ENCODE data around the gene NPHP4.
"Not testable (repeated sequence)": the region's sequence is repeated elsewhere in the genome, so short reads cannot be mapped to it uniquely, and the experiment has no call there.

NPHP4 gene

DNA sequence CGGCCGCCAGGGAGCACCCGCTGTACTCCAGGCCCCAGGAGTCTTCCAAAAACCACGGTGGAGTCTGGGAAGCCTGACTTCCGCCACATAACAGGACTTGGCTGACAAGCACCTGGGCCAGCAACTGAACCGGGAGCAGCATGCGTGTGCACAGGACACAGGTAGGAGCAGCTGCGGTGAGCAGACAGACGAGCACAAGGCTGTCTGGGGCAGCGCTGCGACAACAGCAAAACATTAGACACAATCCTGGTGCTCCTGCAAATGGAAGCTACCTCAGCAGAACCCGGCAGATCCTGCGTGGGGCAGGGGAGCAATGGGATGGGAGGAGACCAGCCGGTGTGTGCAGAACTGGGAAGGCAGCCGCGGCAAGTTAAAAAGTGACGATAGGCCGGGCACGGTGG lies 80.4 kb downstream of the NPHP4 start:
- DNase-seq (ENCODE audit: low read depth): no peak

DNA sequence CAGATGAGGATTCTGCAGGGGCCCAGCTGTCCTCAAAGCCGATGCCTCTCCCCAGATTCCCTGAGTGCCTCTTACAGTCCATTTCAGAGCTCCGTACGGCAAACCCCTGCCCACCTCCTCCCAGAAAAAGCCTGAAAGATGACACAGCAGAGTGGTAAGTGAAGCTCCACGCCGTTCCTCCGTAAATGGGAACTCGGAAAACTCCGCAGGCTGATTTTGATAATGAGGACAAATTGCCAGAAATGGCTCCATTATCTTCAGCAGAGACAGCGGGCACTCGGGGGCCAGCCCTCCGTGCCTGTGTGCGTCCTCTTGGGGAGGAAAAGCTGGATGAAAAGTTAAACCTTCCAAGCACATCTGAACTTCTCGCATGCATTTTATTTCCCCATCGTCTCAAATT lies 81.1 kb downstream of the NPHP4 start:
- no peak for DNase-seq (ENCODE audit: low read depth)

DNA sequence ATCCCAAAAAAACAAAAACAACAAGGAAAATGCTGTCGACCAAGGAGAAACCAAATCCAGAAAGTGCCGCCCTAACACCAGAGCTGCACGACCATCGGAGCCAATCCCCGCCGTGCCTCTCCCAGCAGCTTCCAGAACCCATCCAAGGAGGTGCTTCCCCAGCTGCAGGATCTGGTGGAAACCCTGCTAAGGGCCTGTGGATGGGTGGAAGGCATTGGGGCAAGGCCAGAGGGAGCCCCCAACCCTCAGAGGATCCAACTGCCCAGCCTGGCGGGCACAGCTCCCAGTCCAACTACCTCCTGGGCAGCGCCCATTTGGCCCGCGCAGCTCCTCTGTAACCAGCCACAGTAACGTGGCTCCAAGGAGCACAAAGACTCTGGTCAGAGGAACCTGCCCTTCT lies 81.6 kb downstream of the NPHP4 start:
- DNase-seq (ENCODE audit: low read depth): no peak

GRCh38 chr1:5910276-5910620 lies 82.0 kb downstream of the NPHP4 start:
- no peak for DNase-seq (ENCODE audit: low read depth)

- DNase-seq (ENCODE audit: low read depth): no peak
Measured at GRCh38 chr1:5909576-5910275, 82.5 kb downstream of the NPHP4 start.

- no peak for DNase-seq (ENCODE audit: low read depth)
Measured at GRCh38 chr1:5908461-5909375, 83.5 kb downstream of the NPHP4 start.

DNA sequence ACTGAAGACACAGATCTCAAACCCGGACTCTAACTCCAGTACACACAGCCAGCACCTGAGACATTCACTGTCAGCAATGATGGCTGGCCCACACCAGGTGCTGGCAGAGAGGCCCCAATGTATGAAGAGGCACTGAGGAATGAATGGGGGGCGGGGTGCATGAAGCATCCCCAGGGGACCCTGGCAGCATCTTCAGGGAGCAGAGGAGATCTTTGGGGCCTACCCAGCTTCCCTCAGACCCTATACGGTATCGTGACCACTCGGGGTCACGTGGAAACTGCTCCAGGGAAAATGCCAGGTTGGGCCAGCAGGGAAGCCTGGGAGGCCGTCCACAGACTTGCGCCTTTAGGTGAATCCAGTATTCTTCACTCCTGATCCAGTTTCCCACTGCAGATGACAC lies 84.3 kb downstream of the NPHP4 start:
- DNase-seq (ENCODE audit: low read depth): no peak

GRCh38 chr1:5907386-5907785 lies 84.8 kb downstream of the NPHP4 start:
- DNase-seq (ENCODE audit: low read depth): no peak

GRCh38 chr1:5906966-5907365 lies 85.3 kb downstream of the NPHP4 start:
- no peak for DNase-seq (ENCODE audit: low read depth)

DNA sequence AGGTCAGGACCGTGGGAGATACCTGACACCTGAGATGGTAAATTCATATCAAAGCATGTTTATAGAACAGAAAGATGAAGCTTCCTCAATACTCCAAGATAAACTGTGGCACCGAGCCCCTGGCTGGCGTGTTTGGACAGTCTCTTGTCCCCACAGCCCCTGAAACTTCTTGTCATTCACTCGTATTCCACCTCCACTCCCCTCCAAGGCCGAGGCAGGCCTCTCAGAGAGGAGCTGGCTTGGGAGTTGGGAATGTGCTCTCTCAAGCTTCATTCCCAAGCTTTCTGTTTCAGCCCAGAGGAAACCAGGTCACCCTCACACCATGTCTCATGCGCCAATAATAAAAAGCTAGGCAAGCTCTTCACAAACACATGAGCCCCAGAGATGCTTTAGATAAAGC lies 86.1 kb downstream of the NPHP4 start:
- no peak for DNase-seq (ENCODE audit: low read depth)

GRCh38 chr1:5905436-5905835 lies 86.8 kb downstream of the NPHP4 start:
- no peak for DNase-seq (ENCODE audit: low read depth)

GRCh38 chr1:5904551-5904950 lies 87.7 kb downstream of the NPHP4 start:
- no peak for DNase-seq (ENCODE audit: low read depth)

- DNase-seq (ENCODE audit: low read depth): no peak
Measured at GRCh38 chr1:5903680-5904079, 88.5 kb downstream of the NPHP4 start.

- DNase-seq (ENCODE audit: low read depth): no peak
Measured at GRCh38 chr1:5903031-5903430, 89.2 kb downstream of the NPHP4 start.

GRCh38 chr1:5901841-5902240 lies 90.4 kb downstream of the NPHP4 start:
- DNase-seq (ENCODE audit: low read depth): no peak

DNA sequence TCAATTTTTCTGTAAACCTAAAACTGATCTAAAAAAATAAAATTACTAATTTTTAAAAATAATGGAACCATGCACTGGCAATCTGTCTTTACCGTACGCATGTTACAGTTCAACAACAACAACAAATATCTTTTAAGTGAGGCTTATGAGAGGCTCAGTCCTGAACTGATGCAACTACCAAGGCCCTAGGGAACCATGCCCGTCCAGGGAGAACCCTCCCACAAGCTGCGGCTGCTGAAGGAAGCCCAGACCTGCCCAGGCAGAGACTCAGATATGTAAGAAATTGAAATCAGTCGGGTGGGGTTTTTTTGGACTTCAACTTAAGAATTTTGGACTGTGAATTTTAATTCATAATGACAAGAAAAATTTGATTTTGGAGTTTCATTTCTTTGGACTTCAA lies 91.1 kb downstream of the NPHP4 start:
- no peak for DNase-seq (ENCODE audit: low read depth)

GRCh38 chr1:5898266-5898665 lies 94.0 kb downstream of the NPHP4 start:
- DNase-seq (ENCODE audit: low read depth): no peak

- DNase-seq (ENCODE audit: low read depth): no peak
Measured at GRCh38 chr1:5896706-5897660, 95.2 kb downstream of the NPHP4 start.

- no peak for DNase-seq (ENCODE audit: low read depth)
Measured at GRCh38 chr1:5895446-5896406, 96.5 kb downstream of the NPHP4 start.

DNA sequence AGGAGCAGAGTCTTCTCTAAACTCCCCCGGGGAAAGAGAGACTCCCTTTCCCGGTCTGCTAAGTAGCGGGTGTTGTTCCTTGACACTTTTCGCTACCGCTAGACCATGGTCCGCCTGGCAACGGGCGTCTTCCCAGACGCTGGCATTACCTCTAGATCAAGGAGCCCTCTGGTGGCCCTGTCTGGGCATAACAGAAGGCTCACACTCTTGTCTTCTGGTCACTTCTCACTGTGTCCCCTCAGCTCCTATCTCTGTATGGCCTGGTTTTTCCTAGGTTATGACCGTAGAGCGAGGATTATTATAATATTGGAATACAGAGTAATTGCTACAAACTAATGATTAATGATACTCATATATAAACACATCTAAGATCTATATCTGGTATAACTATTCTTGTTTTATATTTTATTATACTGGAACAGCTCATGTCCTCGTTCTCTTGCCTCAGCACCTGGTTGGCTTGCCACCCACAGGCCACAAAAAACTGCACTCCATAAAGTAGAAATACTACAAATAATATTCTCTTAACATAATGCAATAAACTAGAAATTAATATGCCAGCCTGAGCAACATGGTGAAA lies 98.4 kb downstream of the NPHP4 start:
- DNase-seq (ENCODE audit: low read depth): not testable (repeated sequence)

DNA sequence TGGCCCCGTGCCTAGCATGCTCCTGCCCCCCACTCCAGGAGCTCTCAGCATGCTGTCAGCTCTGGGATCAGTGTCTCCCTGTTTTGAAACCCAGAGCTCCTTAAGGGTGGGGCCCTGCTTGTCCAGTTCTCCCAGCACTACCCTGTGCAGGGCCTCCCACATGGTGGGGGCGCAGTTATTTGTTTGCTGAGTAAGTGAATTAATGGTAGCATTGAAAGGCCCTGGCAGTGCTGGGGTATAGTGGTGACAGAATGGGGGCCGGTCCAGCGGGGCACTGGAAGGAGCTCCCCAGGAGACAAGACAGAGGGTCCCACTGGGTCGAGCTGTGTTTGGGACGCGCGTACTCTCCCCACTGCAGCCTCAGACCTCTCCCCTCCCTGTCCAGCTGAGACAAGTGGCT lies 99.9 kb downstream of the NPHP4 start:
- DNase-seq (ENCODE audit: low read depth): no peak

Data from stimulated activated CD4-positive, alpha-beta T cell treated with anti-CD3 and anti-CD28 coated beads, Interleukin-2, amount 100 ng/mL, for 4 hours (primary cell).